ENCODE results near the gene NUP62CL. TPM values are rescaled to one million over a fixed set of nuclear protein-coding genes. Genes with fewer than 3 reads are reported as not detected.

NUP62CL gene
- total RNA-seq, 1 donor from 2014 or later = 9.3 TPM

GRCh38 chrX:107076158-107076557 lies 130.1 kb downstream of the NUP62CL start:
- Mint-ChIP-seq H3K27me3 (ENCODE audit: unreplicated experiment) (no peaks in the 10 kb centered on the region), H3K36me3 (ENCODE audit: low read depth, unreplicated experiment) (peaks cover 13% of the 10 kb centered on the region), H3K9me3 (ENCODE audit: unreplicated experiment) (no peaks in the 10 kb centered on the region), H3K27ac (ENCODE audit: unreplicated experiment) (no peak overlapping the region), H3K4me3 (ENCODE audit: unreplicated experiment) (no peak overlapping the region), H3K4me1 (ENCODE audit: unreplicated experiment) (peaks cover 6% of the 10 kb centered on the region)
- TF ChIP-seq CTCF (IDR thresholded peaks at IDR 0.05; ENCODE audit: unreplicated experiment) = no peak
- DNase-seq (ENCODE audit: low spot score) = no peak

Other genes with a start within 250 kb of the NUP62CL start
- 4.5 TPM for gene MORC4, start 206.2 kb downstream of the NUP62CL start, total RNA-seq (ENCODE audit: unreplicated experiment)
- 19.5 TPM for gene RBM41, start 87.6 kb downstream of the NUP62CL start, total RNA-seq (ENCODE audit: unreplicated experiment)
- 1.2 TPM for gene DNAAF6, start 178 bp upstream of the NUP62CL start, total RNA-seq (ENCODE audit: unreplicated experiment)
- gene FRMPD3, start 243.2 kb upstream of the NUP62CL start, total RNA-seq (ENCODE audit: unreplicated experiment) = 0.08 TPM

Data from endothelial cell (in vitro differentiated cells).